ENCODE measurements around the gene SCRN2.

DNA sequence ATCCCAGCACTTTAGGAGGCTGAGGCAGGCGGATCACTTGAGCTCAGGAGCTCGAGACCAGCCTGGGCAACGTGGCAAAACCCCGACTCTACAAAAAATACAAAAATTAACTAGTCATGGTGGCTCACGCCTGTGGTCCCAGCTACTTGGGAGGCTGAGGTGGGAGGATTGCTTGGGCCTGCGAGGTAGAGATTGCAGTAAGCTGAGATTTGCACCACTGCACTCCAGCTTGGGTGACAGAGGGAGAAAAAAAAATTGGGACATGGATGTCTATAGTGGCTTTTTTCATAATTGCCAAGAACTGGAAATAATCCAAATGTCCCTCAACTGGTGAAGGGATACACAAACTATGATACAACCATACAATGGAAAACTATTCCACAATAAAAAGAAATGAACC lies 48.1 kb downstream of the SCRN2 start:
- TF ChIP-seq, protein P1, sequence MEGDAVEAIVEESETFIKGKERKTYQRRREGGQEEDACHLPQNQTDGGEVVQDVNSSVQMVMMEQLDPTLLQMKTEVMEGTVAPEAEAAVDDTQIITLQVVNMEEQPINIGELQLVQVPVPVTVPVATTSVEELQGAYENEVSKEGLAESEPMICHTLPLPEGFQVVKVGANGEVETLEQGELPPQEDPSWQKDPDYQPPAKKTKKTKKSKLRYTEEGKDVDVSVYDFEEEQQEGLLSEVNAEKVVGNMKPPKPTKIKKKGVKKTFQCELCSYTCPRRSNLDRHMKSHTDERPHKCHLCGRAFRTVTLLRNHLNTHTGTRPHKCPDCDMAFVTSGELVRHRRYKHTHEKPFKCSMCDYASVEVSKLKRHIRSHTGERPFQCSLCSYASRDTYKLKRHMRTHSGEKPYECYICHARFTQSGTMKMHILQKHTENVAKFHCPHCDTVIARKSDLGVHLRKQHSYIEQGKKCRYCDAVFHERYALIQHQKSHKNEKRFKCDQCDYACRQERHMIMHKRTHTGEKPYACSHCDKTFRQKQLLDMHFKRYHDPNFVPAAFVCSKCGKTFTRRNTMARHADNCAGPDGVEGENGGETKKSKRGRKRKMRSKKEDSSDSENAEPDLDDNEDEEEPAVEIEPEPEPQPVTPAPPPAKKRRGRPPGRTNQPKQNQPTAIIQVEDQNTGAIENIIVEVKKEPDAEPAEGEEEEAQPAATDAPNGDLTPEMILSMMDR (IDR thresholded peaks at IDR 0.05): no peak
- TF ChIP-seq EZH2phosphoT487 (IDR thresholded peaks at IDR 0.05): no peak
